ENCODE data around the gene DCLK3. TPM values are rescaled to one million over a fixed set of nuclear protein-coding genes. Genes with fewer than 3 reads are reported as not detected.
A peak's percentile ranks its signal among the peaks of the same experiment; 100 is the strongest.

The DCLK3 gene
- total RNA-seq, result not detected

- H3K27ac Mint-ChIP-seq, result no peak within 1 kb of the TSS
- H3K4me3 Mint-ChIP-seq, result peak within 1 kb of the TSS; percentile 22
- peaks cover 74% of the 10 kb centered on the region for H3K27me3 Mint-ChIP-seq
- ChIA-PET CTCF (no interaction called here), POLR2A (no interaction called here)
- no peak for DNase-seq
- H3K4me1 Mint-ChIP-seq, result peaks cover 6% of the 10 kb centered on the region
- H3K36me3 Mint-ChIP-seq (ENCODE audit: low read depth), result no peaks in the 10 kb centered on the region
- H3K9me3 Mint-ChIP-seq, result no peaks in the 10 kb centered on the region
Observed at GRCh38 chr3:36763850-36764703, at the start of gene DCLK3. Gene DCLK3, minus strand, starts transcription at chr3:36764553. Its CDS starts 290 bp downstream, at chr3:36764263.

DNA sequence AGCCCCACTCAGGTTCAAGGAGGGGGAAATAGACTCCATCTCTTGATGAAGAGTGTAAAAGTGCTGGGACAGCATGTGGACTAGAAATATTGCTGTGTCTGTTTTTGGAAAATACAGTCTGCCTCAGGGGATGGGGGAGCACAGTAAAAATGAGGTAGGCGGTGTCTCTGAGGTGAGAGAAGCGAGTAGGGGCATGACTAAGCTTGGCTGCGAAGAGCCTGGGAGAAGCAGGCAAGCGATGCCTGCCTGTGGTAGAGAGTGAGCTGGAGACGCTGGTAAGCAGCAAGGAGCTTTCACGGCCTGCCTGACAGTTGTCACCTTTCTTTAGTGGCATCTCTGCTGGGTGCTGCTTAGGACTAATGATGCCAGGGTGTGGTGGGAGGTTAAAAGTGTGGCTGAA is 49.0 kb upstream of the DCLK3 start:
- ChIA-PET CTCF (no interaction called here), POLR2A (no interaction called here)
- H3K4me3 Mint-ChIP-seq, result no peak overlapping the region

DNA sequence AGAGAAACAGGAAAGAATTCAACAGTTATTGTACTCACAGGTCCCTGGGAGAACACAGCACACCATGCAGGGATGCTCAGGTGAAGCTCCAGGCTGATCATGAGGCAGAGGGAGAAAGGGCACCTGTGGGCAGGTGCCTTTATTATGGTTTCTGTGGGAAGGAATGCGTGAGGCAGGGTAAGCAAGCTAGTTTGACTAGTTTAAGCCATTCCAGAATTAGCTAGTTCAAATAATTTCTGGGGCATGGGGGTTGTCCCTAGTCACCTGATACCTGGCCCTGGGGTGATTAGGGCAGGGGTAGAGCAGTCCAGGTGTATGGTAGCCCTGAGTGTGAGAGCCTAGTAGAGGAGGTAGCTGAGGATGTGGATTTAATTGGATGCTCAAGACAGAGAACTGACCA is 47.9 kb upstream of the DCLK3 start:
- Mint-ChIP-seq H3K27me3 (peaks cover 7% of the 10 kb centered on the region), H3K9me3 (peaks cover 2% of the 10 kb centered on the region), H3K36me3 (ENCODE audit: low read depth) (no peaks in the 10 kb centered on the region), H3K27ac (no peak overlapping the region), H3K4me3 (no peak overlapping the region), H3K4me1 (no peaks in the 10 kb centered on the region)
- ChIA-PET POLR2A (interaction anchor here (0.6 kb wide), 1 partner anchor 851 kb away, joined by 3 read pairs; no protein-coding TSS in a partner anchor), CTCF (interaction anchor here (0.6 to 1.5 kb wide), 2 partner anchors 17 to 151 kb away, joined by 3 to 4 read pairs; no protein-coding TSS in a partner anchor)
- DNase-seq, result no peak

More for the DNA sequence above, 49.0 kb upstream of the DCLK3 start:
- no peaks in the 10 kb centered on the region for H3K9me3 Mint-ChIP-seq
- DNase-seq, result no peak
- H3K27me3 Mint-ChIP-seq, result peaks cover 7% of the 10 kb centered on the region
- no peaks in the 10 kb centered on the region for H3K4me1 Mint-ChIP-seq
- H3K36me3 Mint-ChIP-seq (ENCODE audit: low read depth), result no peaks in the 10 kb centered on the region
- no peak overlapping the region for H3K27ac Mint-ChIP-seq

GRCh38 chr3:36811768-36812167 is 47.4 kb upstream of the DCLK3 start:
- H3K36me3 Mint-ChIP-seq (ENCODE audit: low read depth), result no peaks in the 10 kb centered on the region
- ChIA-PET POLR2A (no interaction called here), CTCF (interaction anchor here (0.6 to 1.5 kb wide), 2 partner anchors 17 to 151 kb away, joined by 3 to 4 read pairs; no protein-coding TSS in a partner anchor)
- H3K27me3 Mint-ChIP-seq, result peaks cover 12% of the 10 kb centered on the region
- no peaks in the 10 kb centered on the region for H3K4me1 Mint-ChIP-seq
- DNase-seq, result no peak
- H3K4me3 Mint-ChIP-seq, result no peak overlapping the region
- H3K27ac Mint-ChIP-seq, result no peak overlapping the region
- peaks cover 7% of the 10 kb centered on the region for H3K9me3 Mint-ChIP-seq

- POLR2A ChIA-PET, result no interaction called here
- H3K36me3 Mint-ChIP-seq (ENCODE audit: low read depth), result no peaks in the 10 kb centered on the region
- no peaks in the 10 kb centered on the region for H3K4me1 Mint-ChIP-seq
- no peak overlapping the region for H3K27ac Mint-ChIP-seq
- no peak for DNase-seq
- H3K9me3 Mint-ChIP-seq, result peaks cover 17% of the 10 kb centered on the region
- CTCF ChIA-PET, result interaction anchor here (2.3 kb wide), 1 partner anchor 10 kb away, joined by 6 read pairs; no protein-coding TSS in a partner anchor
- H3K27me3 Mint-ChIP-seq, result peaks cover 23% of the 10 kb centered on the region
- H3K4me3 Mint-ChIP-seq, result no peak overlapping the region
Observed at GRCh38 chr3:36804295-36805055, 40.1 kb upstream of the DCLK3 start.

GRCh38 chr3:36803091-36803791 is 38.9 kb upstream of the DCLK3 start:
- Mint-ChIP-seq H3K27ac (peak overlapping the region; percentile 42), H3K9me3 (peaks cover 17% of the 10 kb centered on the region), H3K4me3 (no peak overlapping the region), H3K36me3 (ENCODE audit: low read depth) (no peaks in the 10 kb centered on the region), H3K27me3 (peaks cover 18% of the 10 kb centered on the region), H3K4me1 (no peaks in the 10 kb centered on the region)
- CTCF ChIA-PET, result interaction anchor here (1.1 kb wide), 1 partner anchor 8 kb away, joined by 3 read pairs; no protein-coding TSS in a partner anchor
- no peak for DNase-seq
- POLR2A ChIA-PET, result no interaction called here

- POLR2A ChIA-PET, result no interaction called here
- Mint-ChIP-seq H3K27me3 (peaks cover 7% of the 10 kb centered on the region), H3K9me3 (peaks cover 2% of the 10 kb centered on the region), H3K27ac (no peak overlapping the region), H3K36me3 (ENCODE audit: low read depth) (no peaks in the 10 kb centered on the region), H3K4me3 (no peak overlapping the region), H3K4me1 (no peaks in the 10 kb centered on the region)
- no peak for DNase-seq
- CTCF ChIA-PET, result interaction anchor here (0.6 kb wide), 1 partner anchor 14 kb away, joined by 3 read pairs; no protein-coding TSS in a partner anchor
Observed at GRCh38 chr3:36800533-36801116, 36.3 kb upstream of the DCLK3 start.

- H3K9me3 Mint-ChIP-seq, result no peaks in the 10 kb centered on the region
- POLR2A ChIA-PET, result no interaction called here
- CTCF ChIA-PET, result no interaction called here
Observed at GRCh38 chr3:36796881-36797280, 32.5 kb upstream of the DCLK3 start.

DNA sequence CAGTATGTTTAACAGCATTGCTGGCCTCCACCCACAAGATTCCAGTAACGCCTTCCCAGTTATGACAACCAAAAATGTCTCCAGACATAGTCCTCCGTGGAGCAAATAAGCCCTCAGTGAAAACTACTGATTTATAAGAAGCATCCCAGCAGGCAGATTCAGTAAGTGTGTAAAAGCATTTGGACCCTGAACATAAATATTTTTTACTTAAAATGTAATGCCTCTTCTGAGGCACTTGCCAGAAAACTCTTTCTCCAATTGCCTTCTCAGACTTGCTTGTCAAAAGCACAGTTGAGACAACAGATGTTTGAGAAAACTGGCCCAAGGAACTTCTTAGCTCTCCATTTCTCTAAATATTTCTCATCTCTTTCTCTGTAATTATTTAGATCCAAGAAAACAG is 31.8 kb upstream of the DCLK3 start:
- Mint-ChIP-seq H3K4me3 (no peak overlapping the region), H3K9me3 (no peaks in the 10 kb centered on the region), H3K36me3 (ENCODE audit: low read depth) (no peaks in the 10 kb centered on the region), H3K4me1 (no peaks in the 10 kb centered on the region), H3K27ac (no peak overlapping the region), H3K27me3 (peaks cover 2% of the 10 kb centered on the region)
- ChIA-PET POLR2A (no interaction called here), CTCF (no interaction called here)
- DNase-seq, result no peak

More at GRCh38 chr3:36796881-36797280, 32.5 kb upstream of the DCLK3 start:
- Mint-ChIP-seq H3K4me3 (no peak overlapping the region), H3K27ac (no peak overlapping the region), H3K4me1 (no peaks in the 10 kb centered on the region), H3K27me3 (peaks cover 7% of the 10 kb centered on the region), H3K36me3 (ENCODE audit: low read depth) (no peaks in the 10 kb centered on the region)
- DNase-seq, result no peak

GRCh38 chr3:36795622-36796021 is 31.3 kb upstream of the DCLK3 start:
- POLR2A ChIA-PET, result no interaction called here
- Mint-ChIP-seq H3K27ac (no peak overlapping the region), H3K9me3 (no peaks in the 10 kb centered on the region), H3K36me3 (ENCODE audit: low read depth) (no peaks in the 10 kb centered on the region), H3K4me1 (no peaks in the 10 kb centered on the region), H3K4me3 (no peak overlapping the region), H3K27me3 (peaks cover 3% of the 10 kb centered on the region)
- CTCF ChIA-PET, result interaction anchor here (1.5 kb wide), 1 partner anchor 17 kb away, joined by 4 read pairs; no protein-coding TSS in a partner anchor
- no peak for DNase-seq

GRCh38 chr3:36792342-36792741 is 28.0 kb upstream of the DCLK3 start:
- Mint-ChIP-seq H3K9me3 (no peaks in the 10 kb centered on the region), H3K4me3 (no peak overlapping the region), H3K27ac (no peak overlapping the region), H3K36me3 (ENCODE audit: low read depth) (no peaks in the 10 kb centered on the region), H3K4me1 (no peaks in the 10 kb centered on the region), H3K27me3 (peaks cover 12% of the 10 kb centered on the region)
- CTCF ChIA-PET, result interaction anchor here (1.7 kb wide), 1 partner anchor 166 kb away, joined by 6 read pairs; no protein-coding TSS in a partner anchor
- POLR2A ChIA-PET, result no interaction called here
- DNase-seq, result peak; percentile 16

GRCh38 chr3:36790765-36791164 is 26.4 kb upstream of the DCLK3 start:
- ChIA-PET CTCF (no interaction called here), POLR2A (no interaction called here)
- Mint-ChIP-seq H3K4me3 (no peak overlapping the region), H3K4me1 (no peaks in the 10 kb centered on the region), H3K36me3 (ENCODE audit: low read depth) (no peaks in the 10 kb centered on the region), H3K27me3 (peaks cover 12% of the 10 kb centered on the region), H3K27ac (no peak overlapping the region), H3K9me3 (no peaks in the 10 kb centered on the region)
- no peak for DNase-seq

Data from activated CD4-positive, alpha-beta T cell treated with anti-CD3 and anti-CD28 coated beads, Interleukin-2, amount 10 ng/mL, durations not matched to agents 7 days and 5 days (primary cell).